Measurements from ENCODE around the gene PHLDB1. TPM values are rescaled to one million over a fixed set of nuclear protein-coding genes. Genes with fewer than 3 reads are reported as not detected.
"Not testable (repeated sequence)": the region's sequence is repeated elsewhere in the genome, so short reads cannot be mapped to it uniquely, and the experiment has no call there.

PHLDB1 gene
- total RNA-seq, 1 experiment from 2014 or later = 37.1 TPM

DNA sequence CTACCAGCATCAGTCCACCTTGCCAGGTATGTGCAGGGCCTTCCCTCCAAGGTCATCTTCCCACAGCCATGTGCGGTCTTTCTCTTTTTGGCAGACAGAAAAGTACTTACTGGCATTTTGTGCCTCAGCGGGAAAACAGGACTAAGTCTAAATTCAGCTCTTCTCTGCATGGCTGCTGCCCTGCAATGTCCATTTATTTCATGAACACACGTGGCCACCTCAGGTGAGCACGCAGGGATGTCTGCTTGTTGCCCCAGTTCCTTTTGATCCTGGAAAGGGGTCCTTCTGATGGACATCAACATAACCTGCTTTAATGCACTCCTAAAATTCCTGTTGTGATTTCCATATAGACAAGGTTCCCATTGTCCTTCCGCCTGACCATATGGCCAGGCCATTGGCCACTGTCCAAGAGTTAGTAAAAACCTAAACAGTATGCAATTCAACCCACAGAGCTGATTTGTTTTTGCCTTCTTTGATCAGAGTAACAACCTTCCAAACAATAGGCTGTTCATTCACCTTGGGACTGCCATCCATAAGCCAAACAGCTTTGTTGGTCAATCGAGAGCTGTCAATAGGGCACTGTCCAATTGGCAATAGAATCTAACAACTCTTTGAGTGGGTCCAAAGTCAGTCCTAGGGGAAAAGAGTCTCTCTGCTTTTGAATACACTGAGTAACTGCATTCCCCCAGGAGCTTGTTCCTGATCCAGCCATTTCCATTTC lies 66.1 kb downstream of the PHLDB1 start:
- intact Hi-C loops (cut with micrococcal nuclease; ENCODE audit: unreplicated experiment) = no loop called here
- H3K27me3 Mint-ChIP-seq (ENCODE audit: unreplicated experiment) = no peaks in the 10 kb centered on the region
- no peak for DNase-seq
- no peaks in the 10 kb centered on the region for H3K4me1 Mint-ChIP-seq (ENCODE audit: low read depth, unreplicated experiment)
- TF ChIP-seq, protein P1, sequence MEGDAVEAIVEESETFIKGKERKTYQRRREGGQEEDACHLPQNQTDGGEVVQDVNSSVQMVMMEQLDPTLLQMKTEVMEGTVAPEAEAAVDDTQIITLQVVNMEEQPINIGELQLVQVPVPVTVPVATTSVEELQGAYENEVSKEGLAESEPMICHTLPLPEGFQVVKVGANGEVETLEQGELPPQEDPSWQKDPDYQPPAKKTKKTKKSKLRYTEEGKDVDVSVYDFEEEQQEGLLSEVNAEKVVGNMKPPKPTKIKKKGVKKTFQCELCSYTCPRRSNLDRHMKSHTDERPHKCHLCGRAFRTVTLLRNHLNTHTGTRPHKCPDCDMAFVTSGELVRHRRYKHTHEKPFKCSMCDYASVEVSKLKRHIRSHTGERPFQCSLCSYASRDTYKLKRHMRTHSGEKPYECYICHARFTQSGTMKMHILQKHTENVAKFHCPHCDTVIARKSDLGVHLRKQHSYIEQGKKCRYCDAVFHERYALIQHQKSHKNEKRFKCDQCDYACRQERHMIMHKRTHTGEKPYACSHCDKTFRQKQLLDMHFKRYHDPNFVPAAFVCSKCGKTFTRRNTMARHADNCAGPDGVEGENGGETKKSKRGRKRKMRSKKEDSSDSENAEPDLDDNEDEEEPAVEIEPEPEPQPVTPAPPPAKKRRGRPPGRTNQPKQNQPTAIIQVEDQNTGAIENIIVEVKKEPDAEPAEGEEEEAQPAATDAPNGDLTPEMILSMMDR (IDR thresholded peaks at IDR 0.05; ENCODE audit: unreplicated experiment) = no peak
- no peak overlapping the region for H3K4me3 Mint-ChIP-seq (ENCODE audit: low read depth, unreplicated experiment)
- no peak overlapping the region for H3K27ac Mint-ChIP-seq (ENCODE audit: unreplicated experiment)
- H3K36me3 Mint-ChIP-seq (ENCODE audit: insufficient read depth, unreplicated experiment) = no peaks in the 10 kb centered on the region
- BruUV-seq (replicated peaks) = no TSS peak
- CTCF ChIA-PET = interaction anchor here (0.5 kb wide), 1 partner anchor 620 kb away, joined by 3 read pairs; no protein-coding TSS in a partner anchor
- H3K9me3 Mint-ChIP-seq (ENCODE audit: low read depth, unreplicated experiment) = no peaks in the 10 kb centered on the region

DNA sequence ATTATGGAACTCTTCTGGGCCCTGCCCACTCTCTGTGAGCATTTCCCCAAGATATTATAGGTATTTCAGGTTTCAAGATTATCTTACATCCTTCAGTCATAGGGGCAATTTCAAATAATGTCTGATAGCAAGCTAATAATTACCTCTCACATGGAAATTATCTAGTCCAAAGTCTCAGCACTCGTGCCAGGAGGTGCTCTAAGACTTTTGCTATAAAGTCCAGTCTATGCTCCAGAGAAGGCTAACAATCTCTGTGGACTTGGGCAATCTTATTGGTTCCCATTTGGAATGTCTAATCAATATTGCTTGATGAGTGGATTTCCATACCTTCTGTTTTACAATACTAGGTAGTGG lies 66.6 kb downstream of the PHLDB1 start:
- CTCF ChIA-PET = interaction anchor here (0.5 kb wide), 1 partner anchor 621 kb away, joined by 3 read pairs; no protein-coding TSS in a partner anchor
- TF ChIP-seq, protein P1 (IDR thresholded peaks at IDR 0.05; ENCODE audit: unreplicated experiment) = no peak
- Mint-ChIP-seq H3K27ac (ENCODE audit: unreplicated experiment) (no peak overlapping the region), H3K4me3 (ENCODE audit: low read depth, unreplicated experiment) (no peak overlapping the region), H3K27me3 (ENCODE audit: unreplicated experiment) (no peaks in the 10 kb centered on the region), H3K36me3 (ENCODE audit: insufficient read depth, unreplicated experiment) (no peaks in the 10 kb centered on the region), H3K9me3 (ENCODE audit: low read depth, unreplicated experiment) (no peaks in the 10 kb centered on the region), H3K4me1 (ENCODE audit: low read depth, unreplicated experiment) (peaks cover 2% of the 10 kb centered on the region)
- BruUV-seq (replicated peaks) = no TSS peak
- intact Hi-C loops (cut with micrococcal nuclease; ENCODE audit: unreplicated experiment) = no loop called here
- no peak for DNase-seq

DNA sequence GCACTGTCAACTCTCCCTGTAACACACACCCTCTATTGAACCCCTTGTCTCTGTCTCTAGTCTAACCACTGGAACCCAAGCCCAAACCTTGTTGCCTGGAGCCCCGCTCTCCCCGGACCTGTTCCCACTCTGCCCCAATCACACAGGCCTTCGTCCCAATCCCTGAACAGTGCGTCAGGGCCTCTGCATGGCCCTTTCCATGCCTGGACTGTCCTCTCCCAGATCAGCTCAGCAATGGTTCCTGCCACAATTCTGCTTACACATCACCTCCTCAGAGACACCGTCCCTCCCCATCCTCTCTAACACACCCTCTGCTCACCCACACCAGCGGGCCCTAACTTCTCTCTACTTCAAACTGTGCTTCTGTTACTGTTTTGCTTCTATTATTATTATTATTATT lies 70.6 kb downstream of the PHLDB1 start:
- DNase-seq = no peak
- CTCF ChIA-PET = interaction anchor here (1.6 kb wide), 1 partner anchor 12 kb away, joined by 4 read pairs; no protein-coding TSS in a partner anchor

DNA sequence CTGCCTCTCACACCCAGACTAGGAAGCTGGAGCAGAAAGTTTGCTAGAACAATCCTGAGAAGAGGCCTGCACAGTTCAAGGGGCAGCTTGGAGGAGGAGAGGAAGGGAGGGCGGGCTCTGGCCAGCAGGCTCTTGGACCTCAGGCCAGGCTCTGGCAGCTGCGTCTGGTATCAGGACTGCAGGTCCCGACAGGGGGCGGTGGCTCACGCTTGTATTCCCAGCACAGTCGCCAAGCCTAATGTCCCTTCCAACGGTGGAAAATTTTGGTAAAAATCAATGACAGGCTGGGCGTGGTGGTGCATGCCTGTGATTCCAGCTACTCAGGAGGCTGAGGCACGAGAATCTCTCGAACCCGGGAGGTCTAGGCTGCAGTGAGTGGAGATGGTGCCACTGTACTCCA lies 71.5 kb downstream of the PHLDB1 start:
- H3K4me3 Mint-ChIP-seq (ENCODE audit: low read depth, unreplicated experiment) = peak overlapping the region; percentile 68
- H3K4me1 Mint-ChIP-seq (ENCODE audit: low read depth, unreplicated experiment) = peaks cover 11% of the 10 kb centered on the region
- CTCF ChIA-PET = interaction anchor here (1.6 kb wide), 1 partner anchor 11 kb away, joined by 4 read pairs; no protein-coding TSS in a partner anchor
- intact Hi-C loops (cut with micrococcal nuclease; ENCODE audit: unreplicated experiment); H3K36me3 Mint-ChIP-seq (ENCODE audit: insufficient read depth, unreplicated experiment); BruUV-seq (replicated peaks); H3K27ac Mint-ChIP-seq (ENCODE audit: unreplicated experiment); H3K27me3 Mint-ChIP-seq (ENCODE audit: unreplicated experiment); H3K9me3 Mint-ChIP-seq (ENCODE audit: low read depth, unreplicated experiment): not testable (repeated sequence)
- peak; percentile 62 for DNase-seq

More for the DNA sequence above, 70.6 kb downstream of the PHLDB1 start:
- Mint-ChIP-seq H3K36me3 (ENCODE audit: insufficient read depth, unreplicated experiment) (peaks cover 8% of the 10 kb centered on the region), H3K9me3 (ENCODE audit: low read depth, unreplicated experiment) (no peaks in the 10 kb centered on the region), H3K4me1 (ENCODE audit: low read depth, unreplicated experiment) (peaks cover 11% of the 10 kb centered on the region), H3K27ac (ENCODE audit: unreplicated experiment) (no peak overlapping the region), H3K27me3 (ENCODE audit: unreplicated experiment) (no peaks in the 10 kb centered on the region), H3K4me3 (ENCODE audit: low read depth, unreplicated experiment) (no peak overlapping the region)
- TF ChIP-seq, protein P1 (IDR thresholded peaks at IDR 0.05; ENCODE audit: unreplicated experiment) = no peak
- BruUV-seq (replicated peaks) = no TSS peak
- intact Hi-C loops (cut with micrococcal nuclease; ENCODE audit: unreplicated experiment) = no loop called here

DNA sequence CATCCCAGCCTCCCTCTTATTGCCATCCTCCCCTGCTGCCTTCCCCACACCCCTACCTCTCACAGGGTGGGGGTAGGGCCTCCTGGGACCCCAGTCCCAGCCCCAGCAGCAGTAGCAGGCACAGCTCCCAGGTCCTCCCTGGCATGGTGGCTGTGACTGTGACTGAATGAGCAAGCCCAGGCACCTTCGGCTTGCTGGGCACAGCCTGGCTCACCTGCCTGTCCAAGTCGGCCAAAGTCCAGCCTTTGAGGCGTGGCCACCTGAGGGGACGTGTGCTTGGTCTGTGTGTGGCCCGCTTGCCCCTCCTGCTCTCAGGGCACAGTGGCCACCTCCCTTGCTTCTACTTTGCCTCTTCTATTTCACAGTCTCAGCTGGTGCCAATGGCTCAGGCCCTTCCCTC lies 72.1 kb downstream of the PHLDB1 start, which contains the start of gene TREH:
Gene TREH (minus strand): TSS at position 168 of the 400 bp plus-strand sequence. CDS start 23 bp downstream, at position 145.
- intact Hi-C loops (cut with micrococcal nuclease; ENCODE audit: unreplicated experiment) = no loop called here
- DNase-seq = peak; percentile 60
- TF ChIP-seq, protein P1 (IDR thresholded peaks at IDR 0.05; ENCODE audit: unreplicated experiment) = no peak
- Mint-ChIP-seq H3K4me3 (ENCODE audit: low read depth, unreplicated experiment) (peak within 1 kb of the TSS; percentile 68), H3K27ac (ENCODE audit: unreplicated experiment) (no peak within 1 kb of the TSS), H3K4me1 (ENCODE audit: low read depth, unreplicated experiment) (peaks cover 11% of the 10 kb centered on the region), H3K9me3 (ENCODE audit: low read depth, unreplicated experiment) (no peaks in the 10 kb centered on the region), H3K36me3 (ENCODE audit: insufficient read depth, unreplicated experiment) (peaks cover 8% of the 10 kb centered on the region), H3K27me3 (ENCODE audit: unreplicated experiment) (no peaks in the 10 kb centered on the region)
- BruUV-seq (replicated peaks) = no TSS peak
- CTCF ChIA-PET = interaction anchor here (1.6 kb wide), 1 partner anchor 10 kb away, joined by 4 read pairs; no protein-coding TSS in a partner anchor
